ENCODE results near the gene WNT3.
"Not testable (repeated sequence)": the region's sequence is repeated elsewhere in the genome, so short reads cannot be mapped to it uniquely, and the experiment has no call there.

WNT3 gene

DNA sequence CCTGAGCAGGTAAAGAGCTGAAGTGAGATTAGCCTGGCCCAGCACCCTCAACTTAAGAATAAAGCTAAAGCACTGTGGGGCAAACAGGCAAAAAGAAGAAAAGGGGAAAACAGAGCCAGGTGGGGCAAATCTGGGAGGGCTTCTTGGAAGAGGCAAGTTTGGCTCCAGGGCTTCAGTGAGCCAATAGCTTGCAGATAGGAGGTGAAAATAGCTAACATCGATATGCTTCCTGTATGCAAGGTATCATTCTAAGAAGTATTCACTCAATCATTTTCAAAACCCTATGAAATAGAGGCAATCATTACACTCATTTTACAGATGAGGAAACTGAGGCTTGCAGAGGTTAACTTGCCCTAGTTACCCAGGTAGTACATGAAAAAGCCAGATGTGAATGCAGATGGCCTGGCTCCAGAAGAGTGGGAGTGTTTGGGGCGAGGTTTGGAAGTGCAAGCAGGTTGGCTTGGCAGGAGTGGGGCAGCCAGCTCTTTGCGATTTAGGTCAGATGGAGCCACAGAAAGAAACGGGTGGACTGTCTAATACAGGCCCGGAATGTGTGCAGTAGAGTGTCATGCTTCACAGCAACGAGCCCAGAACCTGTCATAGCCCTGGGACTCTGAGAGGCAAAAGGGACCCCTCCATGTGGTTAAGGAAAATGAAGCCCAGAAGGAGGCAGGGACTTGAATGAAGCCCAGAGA is 5.7 kb downstream of the WNT3 start:
- DNase-seq (ENCODE audit: low read depth), result no peak

- no peak for DNase-seq (ENCODE audit: low read depth)
Measured at GRCh38 chr17:46811978-46812583, 6.4 kb downstream of the WNT3 start.

GRCh38 chr17:46810837-46811236 is 7.7 kb downstream of the WNT3 start:
- no peak for DNase-seq (ENCODE audit: low read depth)

GRCh38 chr17:46809110-46809571 is 9.4 kb downstream of the WNT3 start:
- DNase-seq (ENCODE audit: low read depth), result no peak

DNA sequence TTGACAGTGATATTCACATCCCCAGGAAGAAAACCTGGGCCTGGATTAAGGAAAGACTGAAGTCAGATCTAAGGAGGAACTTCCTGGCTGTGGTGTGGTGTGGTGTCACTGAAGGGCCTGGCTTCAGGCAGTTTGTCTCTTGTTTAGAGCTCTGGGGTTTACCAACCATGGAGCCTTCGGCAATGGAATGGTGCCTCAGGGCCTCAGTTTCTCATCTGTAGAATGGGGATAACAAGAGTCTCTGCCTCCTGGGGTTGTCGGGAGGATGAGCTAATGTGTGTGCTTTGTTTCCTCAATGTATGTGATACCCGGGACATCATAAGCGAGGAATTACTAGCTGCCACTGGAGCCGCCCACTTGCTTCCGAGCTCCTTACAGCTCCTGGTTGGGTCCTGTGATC is 12.7 kb downstream of the WNT3 start:
- no peak for DNase-seq (ENCODE audit: low read depth)

DNA sequence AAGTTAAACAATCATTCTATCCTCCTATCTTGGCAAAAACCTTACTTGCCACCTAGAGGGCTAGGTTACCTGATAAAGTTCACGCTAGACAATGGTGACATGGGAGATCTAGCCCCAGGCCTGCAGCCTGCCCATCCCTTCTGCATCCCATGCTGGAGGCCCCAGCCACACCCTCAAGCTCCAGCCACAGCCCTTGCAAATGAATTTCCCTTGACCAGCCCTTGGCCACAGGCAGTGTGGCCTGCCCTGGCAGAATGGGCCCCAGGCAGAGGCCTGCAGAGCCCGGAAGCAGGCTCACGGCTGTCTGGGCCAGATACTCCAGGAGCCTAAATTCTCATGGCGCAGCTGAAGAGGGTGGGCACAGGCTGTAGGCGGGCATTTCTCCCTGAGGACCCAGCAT is 14.9 kb downstream of the WNT3 start:
- DNase-seq (ENCODE audit: low read depth), result no peak

GRCh38 chr17:46802800-46803199 is 15.7 kb downstream of the WNT3 start:
- no peak for DNase-seq (ENCODE audit: low read depth)

- DNase-seq (ENCODE audit: low read depth), result no peak
Measured at GRCh38 chr17:46800573-46800972, 17.9 kb downstream of the WNT3 start.

DNA sequence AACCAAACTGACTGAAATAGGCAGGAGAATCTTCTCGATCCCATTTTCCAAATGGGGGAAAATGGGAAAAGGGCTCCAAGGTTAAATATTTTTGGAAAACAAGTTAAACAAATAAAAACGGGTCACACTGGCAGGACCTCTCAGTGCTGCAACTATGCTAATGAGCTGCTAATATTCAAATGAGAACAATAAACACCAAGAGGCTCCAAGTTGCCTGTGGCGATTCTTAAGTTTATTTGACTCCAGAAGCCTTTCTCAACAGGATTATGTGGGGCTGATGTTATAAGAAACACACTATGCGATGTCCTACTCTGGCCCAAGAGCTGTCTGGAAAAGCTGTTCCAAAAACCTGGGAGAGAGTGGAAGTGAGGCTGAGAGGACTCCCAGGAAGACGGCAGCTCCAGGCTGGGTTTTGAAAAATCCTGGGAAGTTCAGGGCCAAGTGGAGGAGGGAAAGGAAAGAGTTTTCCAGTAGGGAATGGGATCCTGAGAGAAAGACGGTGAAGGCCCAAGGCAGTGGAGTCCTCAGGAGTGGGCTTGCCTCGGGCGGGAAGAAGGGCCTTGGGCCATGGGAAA is 21.4 kb downstream of the WNT3 start:
- DNase-seq (ENCODE audit: low read depth), result no peak

- DNase-seq (ENCODE audit: low read depth), result no peak
Measured at GRCh38 chr17:46796524-46796923, 22.0 kb downstream of the WNT3 start.

DNA sequence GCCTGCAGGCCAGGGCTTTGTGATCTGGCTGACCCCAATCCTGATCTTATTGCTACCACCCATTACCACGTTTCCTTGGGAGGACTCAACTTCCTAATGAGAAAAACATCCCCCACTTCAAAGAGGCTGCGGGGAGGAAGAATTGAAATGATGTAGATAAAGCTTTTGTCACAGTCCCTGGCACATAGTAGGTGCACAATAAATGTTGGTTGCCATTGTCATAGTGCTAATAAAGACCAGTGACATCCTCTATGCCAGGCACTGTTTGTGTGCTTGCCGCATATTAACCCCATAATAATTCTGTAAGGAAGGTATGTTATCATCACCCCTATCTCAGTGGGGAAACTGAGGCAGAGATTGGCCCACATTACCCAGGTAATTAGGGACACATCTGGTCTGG is 22.4 kb downstream of the WNT3 start:
- no peak for DNase-seq (ENCODE audit: low read depth)

DNA sequence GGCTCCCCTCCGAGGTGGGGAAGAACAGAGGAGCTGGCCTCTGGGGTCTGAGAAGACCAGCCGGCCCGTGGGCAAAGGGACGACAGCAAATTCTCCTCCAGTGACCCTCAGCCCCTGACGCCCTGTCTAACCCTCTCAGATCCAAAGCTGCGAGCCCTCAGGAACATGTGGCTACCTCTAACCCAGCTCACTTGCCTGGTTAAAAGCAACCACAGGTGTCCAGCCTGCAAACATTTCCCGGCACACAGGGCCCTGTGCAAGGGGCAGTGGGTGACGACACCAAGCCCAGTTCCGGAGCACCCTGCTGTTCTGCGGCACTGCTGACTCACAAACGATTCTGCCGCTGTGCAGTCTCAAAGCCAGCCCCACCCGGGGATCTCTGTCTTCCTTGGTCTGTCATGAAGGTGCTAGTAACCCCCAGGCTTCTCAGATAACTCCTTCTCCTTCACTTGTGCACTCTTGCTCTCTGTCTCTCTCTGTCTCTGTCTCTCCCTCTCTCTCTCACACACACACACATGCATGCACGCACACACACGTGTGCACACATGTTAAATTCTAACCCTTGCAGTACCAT is 23.0 kb downstream of the WNT3 start:
- no peak for DNase-seq (ENCODE audit: low read depth)

GRCh38 chr17:46794318-46794717 is 24.2 kb downstream of the WNT3 start:
- no peak for DNase-seq (ENCODE audit: low read depth)

GRCh38 chr17:46793541-46793940 is 25.0 kb downstream of the WNT3 start:
- DNase-seq (ENCODE audit: low read depth), result no peak

DNA sequence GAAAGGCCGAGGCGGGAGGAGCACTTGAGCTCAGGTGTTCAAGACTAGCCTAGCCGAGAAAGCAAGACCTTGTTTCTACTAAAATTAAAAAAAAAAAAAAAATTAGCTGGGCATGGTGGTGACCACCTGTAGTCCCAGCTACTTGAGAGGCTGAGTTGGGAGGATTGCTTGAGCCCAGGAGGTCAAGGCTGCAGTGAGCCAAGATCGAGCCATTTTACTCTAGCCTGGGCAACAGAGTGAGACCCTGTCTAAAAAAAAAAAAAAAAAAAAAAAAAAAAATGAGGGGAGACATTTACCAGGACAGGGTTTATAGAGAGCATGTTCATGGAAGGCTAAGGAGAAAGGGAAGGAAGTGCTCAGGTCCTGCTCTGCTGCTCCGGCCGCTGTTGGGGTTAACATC is 25.5 kb downstream of the WNT3 start:
- DNase-seq (ENCODE audit: low read depth), result not testable (repeated sequence)

DNA sequence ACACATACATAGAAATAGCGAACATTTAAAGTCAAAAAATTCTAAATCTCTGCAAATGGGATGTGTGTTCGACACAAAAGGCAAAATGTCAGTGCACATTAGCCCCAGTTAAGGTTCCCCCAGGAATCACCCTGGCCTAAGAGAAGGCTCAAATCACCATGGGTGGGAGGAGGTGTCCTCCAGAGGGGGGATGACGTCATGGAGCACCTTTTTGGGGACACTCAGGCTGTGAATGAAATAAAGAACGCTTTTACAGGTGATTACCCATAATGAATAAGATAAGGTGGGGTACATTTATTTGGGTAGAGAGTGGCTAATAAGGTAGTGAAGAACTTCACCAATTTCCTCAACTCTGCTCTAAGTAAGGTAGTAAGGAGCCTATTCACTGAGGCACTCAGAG is 26.4 kb downstream of the WNT3 start:
- DNase-seq (ENCODE audit: low read depth), result no peak

GRCh38 chr17:46791531-46791930 is 27.0 kb downstream of the WNT3 start:
- DNase-seq (ENCODE audit: low read depth), result no peak

DNA sequence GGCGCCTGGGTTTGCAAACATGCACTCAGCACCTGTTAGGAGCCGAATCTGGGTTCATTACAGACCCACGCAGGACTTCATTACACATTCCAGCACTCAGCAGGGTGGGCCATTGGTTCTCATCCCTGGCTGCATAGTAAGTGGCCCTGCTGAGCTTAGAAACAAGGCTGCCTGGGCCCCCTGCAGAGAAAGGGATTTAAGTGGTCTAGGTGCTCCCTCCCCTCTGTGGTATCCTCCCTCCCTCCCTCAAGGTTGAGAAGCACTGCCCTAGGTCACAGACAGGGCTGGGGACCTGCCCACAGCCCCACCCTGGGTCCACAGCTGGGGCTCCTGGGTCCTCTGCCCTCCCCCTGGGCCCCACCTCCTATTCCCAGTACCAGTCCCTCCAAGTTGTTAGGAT is 28.3 kb downstream of the WNT3 start:
- no peak for DNase-seq (ENCODE audit: low read depth)

DNA sequence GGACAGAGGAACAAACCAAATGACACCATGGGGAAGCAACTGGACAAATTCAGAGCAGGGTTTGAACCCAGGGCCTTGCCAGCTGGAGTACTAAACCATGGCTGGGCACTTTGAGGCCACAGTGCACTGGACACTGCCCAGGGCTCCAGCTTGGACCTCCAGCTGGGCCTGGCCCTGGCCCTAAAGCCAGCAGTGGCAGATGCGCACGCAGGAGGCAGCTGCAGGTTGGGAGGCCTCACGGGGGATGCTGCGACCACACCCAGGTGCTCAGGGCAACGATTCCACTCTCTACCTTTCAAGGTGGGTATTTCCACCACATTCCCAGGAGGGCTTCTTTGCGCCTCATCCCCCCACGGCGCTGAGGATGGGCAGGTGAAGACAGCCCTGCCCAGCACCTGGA is 28.9 kb downstream of the WNT3 start:
- DNase-seq (ENCODE audit: low read depth), result no peak

GRCh38 chr17:46788796-46789195 is 29.7 kb downstream of the WNT3 start:
- DNase-seq (ENCODE audit: low read depth), result no peak

DNA sequence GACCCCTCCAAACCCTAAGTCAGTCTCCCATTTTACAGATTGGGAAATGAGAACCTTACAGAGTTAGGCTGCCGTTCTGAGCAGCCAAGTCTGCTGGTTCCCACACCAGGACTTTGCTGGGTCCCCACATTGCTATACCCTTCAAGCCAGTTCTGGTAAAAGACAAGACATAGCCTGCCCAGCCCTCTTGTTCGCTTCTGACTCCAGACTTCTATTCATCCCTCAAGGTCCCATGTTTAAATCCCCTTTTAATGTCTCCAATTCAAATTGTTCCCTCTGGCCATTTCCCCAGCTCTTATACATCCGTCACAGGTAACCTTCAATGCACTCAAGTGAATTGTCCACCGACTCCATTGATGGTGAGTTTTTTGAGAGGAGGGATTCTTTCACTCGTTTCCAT is 30.2 kb downstream of the WNT3 start:
- no peak for DNase-seq (ENCODE audit: low read depth)

DNA sequence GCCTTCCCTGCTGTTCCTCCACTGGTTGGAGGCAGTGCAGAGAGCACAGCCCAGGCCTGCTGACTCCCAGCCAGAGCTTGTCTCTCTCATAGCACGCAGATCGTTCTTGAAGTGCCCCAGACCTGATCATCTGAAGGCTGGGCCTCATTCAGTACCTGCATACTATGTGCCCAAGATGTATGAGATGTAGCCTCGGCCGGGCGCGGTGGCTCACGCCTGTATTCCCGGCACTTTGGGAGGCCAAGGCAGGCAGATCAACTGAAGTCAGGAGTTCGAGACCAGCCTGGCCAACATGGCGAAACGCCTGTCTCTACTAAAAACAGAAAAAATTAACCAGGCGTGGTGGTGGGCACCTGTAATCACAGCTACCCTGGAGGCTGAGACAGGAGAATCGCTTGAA is 31.0 kb downstream of the WNT3 start:
- DNase-seq (ENCODE audit: low read depth), result no peak

DNA sequence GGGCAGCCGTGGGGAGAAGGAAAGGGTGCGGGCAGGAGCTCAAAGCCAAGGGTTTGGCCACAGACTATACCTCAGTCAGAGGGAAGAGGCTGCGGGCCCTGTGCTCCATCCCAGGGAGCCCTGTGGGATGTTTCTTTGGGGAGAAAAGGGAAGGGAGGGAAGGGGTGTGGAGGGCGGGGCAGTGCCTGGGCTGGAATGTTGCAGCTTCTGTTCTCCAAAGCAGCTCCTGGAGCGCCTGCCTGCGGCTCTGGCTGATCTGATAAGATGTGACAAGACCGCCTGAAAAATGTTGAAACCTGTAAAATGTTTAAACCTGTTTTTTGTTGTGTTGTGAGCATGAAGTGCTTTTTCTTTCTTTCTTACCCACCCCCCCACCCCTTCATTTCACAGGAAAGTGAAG is 32.8 kb downstream of the WNT3 start:
- DNase-seq (ENCODE audit: low read depth), result no peak

Measured in activated T-cell treated with anti-CD3 and anti-CD28 coated beads for 1 hour (primary cell).